Neural progenitor cell (in vitro differentiated cells): ENCODE data around the gene ECE2.

Experiments used
- EZH2 ChIP-seq: fragments of 200-600 bp; sonication (generic); IDR thresholded peaks from 2 replicates; pipeline ENCODE4 v1.6.1; 2017; ENCODE audit warnings: antibody characterized with exemption, mild to moderate bottlenecking, moderate library complexity
- TF ChIP-seq, protein P1 (sequence below): fragments of 200-600 bp; sonication (generic); IDR thresholded peaks from 2 replicates; pipeline ENCODE4 v1.5.1; 2017; ENCODE audit warnings: antibody characterized with exemption, mild to moderate bottlenecking

DNA sequence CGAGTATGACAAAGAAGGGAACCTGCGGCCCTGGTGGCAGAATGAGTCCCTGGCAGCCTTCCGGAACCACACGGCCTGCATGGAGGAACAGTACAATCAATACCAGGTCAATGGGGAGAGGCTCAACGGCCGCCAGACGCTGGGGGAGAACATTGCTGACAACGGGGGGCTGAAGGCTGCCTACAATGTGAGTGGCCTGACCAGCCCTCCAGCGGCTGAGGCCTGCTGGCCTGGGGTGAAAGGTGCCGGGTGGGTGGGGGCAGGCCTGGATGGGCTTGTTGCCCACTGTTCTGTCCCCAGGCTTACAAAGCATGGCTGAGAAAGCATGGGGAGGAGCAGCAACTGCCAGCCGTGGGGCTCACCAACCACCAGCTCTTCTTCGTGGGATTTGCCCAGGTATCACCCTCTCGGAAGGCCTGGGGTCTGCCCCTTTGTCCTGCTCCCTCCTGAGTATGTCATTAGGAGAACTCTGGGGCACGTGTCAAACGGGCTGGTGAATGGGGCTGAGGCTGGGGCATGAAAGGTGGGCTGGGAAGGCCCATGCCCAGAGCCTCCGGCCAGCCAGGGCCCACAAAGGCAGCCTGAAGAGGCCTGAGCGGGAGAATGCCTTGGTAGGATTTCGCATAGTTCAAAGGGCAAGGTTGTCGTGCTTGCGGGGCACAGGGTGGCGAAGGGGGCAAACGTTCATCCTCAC lies 15.4 kb downstream of the ECE2 start:
- TF ChIP-seq, protein P1, sequence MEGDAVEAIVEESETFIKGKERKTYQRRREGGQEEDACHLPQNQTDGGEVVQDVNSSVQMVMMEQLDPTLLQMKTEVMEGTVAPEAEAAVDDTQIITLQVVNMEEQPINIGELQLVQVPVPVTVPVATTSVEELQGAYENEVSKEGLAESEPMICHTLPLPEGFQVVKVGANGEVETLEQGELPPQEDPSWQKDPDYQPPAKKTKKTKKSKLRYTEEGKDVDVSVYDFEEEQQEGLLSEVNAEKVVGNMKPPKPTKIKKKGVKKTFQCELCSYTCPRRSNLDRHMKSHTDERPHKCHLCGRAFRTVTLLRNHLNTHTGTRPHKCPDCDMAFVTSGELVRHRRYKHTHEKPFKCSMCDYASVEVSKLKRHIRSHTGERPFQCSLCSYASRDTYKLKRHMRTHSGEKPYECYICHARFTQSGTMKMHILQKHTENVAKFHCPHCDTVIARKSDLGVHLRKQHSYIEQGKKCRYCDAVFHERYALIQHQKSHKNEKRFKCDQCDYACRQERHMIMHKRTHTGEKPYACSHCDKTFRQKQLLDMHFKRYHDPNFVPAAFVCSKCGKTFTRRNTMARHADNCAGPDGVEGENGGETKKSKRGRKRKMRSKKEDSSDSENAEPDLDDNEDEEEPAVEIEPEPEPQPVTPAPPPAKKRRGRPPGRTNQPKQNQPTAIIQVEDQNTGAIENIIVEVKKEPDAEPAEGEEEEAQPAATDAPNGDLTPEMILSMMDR, result no peak
- no peak for TF ChIP-seq EZH2
